HepG2 (cell line): ENCODE measurements around the gene ATP2B3. TPM values are rescaled to one million over a fixed set of nuclear protein-coding genes. Genes with fewer than 3 reads are reported as not detected.

Source experiments
- CBX1 ChIP-seq: IDR thresholded peaks from one replicate; pipeline ENCODE4 v1.6.1; 2016; ENCODE audit warnings: antibody characterized with exemption, low read depth
- HBP1 ChIP-seq: IDR thresholded peaks from 2 replicates; pipeline ENCODE4 v1.6.1; 2016; ENCODE audit warnings: low read depth, control low read depth
- HOXA5 ChIP-seq: sonication (generic); formaldehyde crosslinking; IDR thresholded peaks from 2 replicates; pipeline ENCODE4 v1.4.0; 2020; ENCODE audit warnings: missing genetic modification reagents
- JUND ChIP-seq: sonication (generic); formaldehyde crosslinking; IDR thresholded peaks from 2 replicates; pipeline ENCODE4 v1.8.0; 2022; ENCODE audit warnings: mild to moderate bottlenecking, missing genetic modification reagents
- MYNN ChIP-seq: sonication (generic); formaldehyde crosslinking; IDR thresholded peaks from 2 replicates; pipeline ENCODE4 v1.4.0; 2020; ENCODE audit warnings: mild to moderate bottlenecking, low read depth, missing genetic modification reagents
- NFE2 ChIP-seq: sonication (generic); formaldehyde crosslinking; IDR thresholded peaks from 2 replicates; pipeline ENCODE4 v1.4.0; 2020; ENCODE audit warnings: missing genetic modification reagents
- NR1H2 ChIP-seq: sonication (generic); formaldehyde crosslinking; IDR thresholded peaks from 2 replicates; pipeline ENCODE4 v1.8.1; 2022; ENCODE audit warnings: low read depth, missing genetic modification reagents, borderline replicate concordance
- SAP130 ChIP-seq: IDR thresholded peaks from 2 replicates; pipeline ENCODE4 v1.6.1; 2016; ENCODE audit warnings: low read depth
- ZBTB2 ChIP-seq: sonication (generic); formaldehyde crosslinking; IDR thresholded peaks from 2 replicates; pipeline ENCODE4 v1.8.0; 2022; ENCODE audit warnings: low read depth, missing genetic modification reagents
- ZNF274 ChIP-seq: sonication (generic); formaldehyde crosslinking; IDR thresholded peaks from 2 replicates; pipeline ENCODE4 v1.5.1; 2020; ENCODE audit warnings: mild to moderate bottlenecking, missing genetic modification reagents
- ZNF670 ChIP-seq: sonication (generic); formaldehyde crosslinking; IDR thresholded peaks from 2 replicates; pipeline ENCODE4 v1.8.0; 2022; ENCODE audit warnings: mild to moderate bottlenecking, missing genetic modification reagents, borderline replicate concordance
- ZNF768 ChIP-seq: sonication (generic); formaldehyde crosslinking; IDR thresholded peaks from 2 replicates; pipeline ENCODE4 v1.4.0; 2020; ENCODE audit warnings: missing genetic modification reagents
- ZNF83 ChIP-seq: sonication (generic); formaldehyde crosslinking; IDR thresholded peaks from 2 replicates; pipeline ENCODE4 v1.4.0; 2020; ENCODE audit warnings: missing genetic modification reagents, mild to moderate bottlenecking, borderline replicate concordance
- ZNF850 ChIP-seq: sonication (generic); formaldehyde crosslinking; conservative IDR thresholded peaks from 2 replicates; pipeline ENCODE4 v1.9.0; 2021; ENCODE audit warnings: mild to moderate bottlenecking, missing genetic modification reagents
- ZZZ3 ChIP-seq: sonication (generic); formaldehyde crosslinking; IDR thresholded peaks from 2 replicates; pipeline ENCODE4 v1.4.0; 2020; ENCODE audit warnings: missing genetic modification reagents, mild to moderate bottlenecking, borderline replicate concordance
- polyA plus RNA-seq, 8 experiments: library from polyadenylated mRNA; depleted of rRNA in 3 of 8; stranded (reverse) in 7 of 8; unstranded in 1 of 8; fragments of >200 nt; fragmentation: Illumina TruSeq in 4 of 8; extraction: Trizol in 4 of 8; gene quantifications; 2 replicates each; pipeline versions ENCODE4 v1.2.1 to v1.2.3, GENCODE V29; 2011 to 2016; ENCODE audit warnings: low read depth in 4 of 8, missing spikeins in 1 of 8, mixed read lengths in 1 of 8; ENCODE audit not compliant: insufficient read depth in 1 of 8
- total RNA-seq, 5 experiments: library from RNA; depleted of rRNA; stranded (reverse); fragments of >200 nt; fragmentation: Illumina TruSeq; extraction: Trizol; gene quantifications; 2 replicates each; pipeline ENCODE4 v1.2.3, GENCODE V29; 2016; ENCODE audit warnings: low read depth in 1 of 5
- TF ChIP-seq, protein P1 (sequence below): IDR thresholded peaks from 2 replicates; pipeline ENCODE4 v1.6.1; 2012; ENCODE audit warnings: low read length, improper control_type of control experiment
- TF ChIP-seq, protein P2 (sequence below): IDR thresholded peaks from 2 replicates; pipeline ENCODE4 v1.6.1; 2016; ENCODE audit warnings: missing biosample characterization, missing genetic modification reagents, low read depth
- TF ChIP-seq, protein P3 (sequence below), 2 experiments: sonication (generic) in 1 of 2; formaldehyde crosslinking in 1 of 2; IDR thresholded peaks; 2 replicates each; pipeline versions ENCODE4 v1.5.1 to v1.6.1; 2011 to 2020; ENCODE audit warnings: borderline replicate concordance in 1 of 2, low read depth in 1 of 2, low read length in 1 of 2, mild to moderate bottlenecking in 1 of 2, missing genetic modification reagents in 1 of 2, moderate library complexity in 1 of 2
- TF ChIP-seq, protein P4 (sequence below): sonication (generic); formaldehyde crosslinking; conservative IDR thresholded peaks from 2 replicates; pipeline ENCODE4 v1.4.0; 2020; ENCODE audit warnings: missing genetic modification reagents

Gene ATP2B3
- total and polyA plus RNA-seq, 2 of the 13 experiments (the other 11 are each of a cell fraction or from before 2014, with no cell fraction given), result not detected

GRCh38 chrX:153627675-153628111, 110.3 kb downstream of the ATP2B3 start (continued):
- TF ChIP-seq HBP1 (CRISPR knock-in tag) (no peak), ZNF83 (no peak), MYNN (CRISPR knock-in tag) (no peak), ZNF850 (CRISPR knock-in tag) (no peak), NFE2 (CRISPR knock-in tag) (no peak), ZBTB2 (CRISPR knock-in tag) (no peak), NR1H2 (CRISPR knock-in tag) (no peak), ZNF274 (no peak), HOXA5 (CRISPR knock-in tag) (no peak; the same call in 1 of the 2 replicates), JUND (CRISPR knock-in tag) (no peak), ZNF670 (CRISPR knock-in tag) (0 out of 2 replicates have a peak, but pooled peaks have one; percentile 52), SAP130 (CRISPR knock-in tag) (peak; percentile 47; the same call in 1 of the 2 replicates), ZZZ3 (CRISPR knock-in tag) (no peak), ZNF768 (peak; percentile 51), CBX1 (no peak)
- TF ChIP-seq, protein P1, sequence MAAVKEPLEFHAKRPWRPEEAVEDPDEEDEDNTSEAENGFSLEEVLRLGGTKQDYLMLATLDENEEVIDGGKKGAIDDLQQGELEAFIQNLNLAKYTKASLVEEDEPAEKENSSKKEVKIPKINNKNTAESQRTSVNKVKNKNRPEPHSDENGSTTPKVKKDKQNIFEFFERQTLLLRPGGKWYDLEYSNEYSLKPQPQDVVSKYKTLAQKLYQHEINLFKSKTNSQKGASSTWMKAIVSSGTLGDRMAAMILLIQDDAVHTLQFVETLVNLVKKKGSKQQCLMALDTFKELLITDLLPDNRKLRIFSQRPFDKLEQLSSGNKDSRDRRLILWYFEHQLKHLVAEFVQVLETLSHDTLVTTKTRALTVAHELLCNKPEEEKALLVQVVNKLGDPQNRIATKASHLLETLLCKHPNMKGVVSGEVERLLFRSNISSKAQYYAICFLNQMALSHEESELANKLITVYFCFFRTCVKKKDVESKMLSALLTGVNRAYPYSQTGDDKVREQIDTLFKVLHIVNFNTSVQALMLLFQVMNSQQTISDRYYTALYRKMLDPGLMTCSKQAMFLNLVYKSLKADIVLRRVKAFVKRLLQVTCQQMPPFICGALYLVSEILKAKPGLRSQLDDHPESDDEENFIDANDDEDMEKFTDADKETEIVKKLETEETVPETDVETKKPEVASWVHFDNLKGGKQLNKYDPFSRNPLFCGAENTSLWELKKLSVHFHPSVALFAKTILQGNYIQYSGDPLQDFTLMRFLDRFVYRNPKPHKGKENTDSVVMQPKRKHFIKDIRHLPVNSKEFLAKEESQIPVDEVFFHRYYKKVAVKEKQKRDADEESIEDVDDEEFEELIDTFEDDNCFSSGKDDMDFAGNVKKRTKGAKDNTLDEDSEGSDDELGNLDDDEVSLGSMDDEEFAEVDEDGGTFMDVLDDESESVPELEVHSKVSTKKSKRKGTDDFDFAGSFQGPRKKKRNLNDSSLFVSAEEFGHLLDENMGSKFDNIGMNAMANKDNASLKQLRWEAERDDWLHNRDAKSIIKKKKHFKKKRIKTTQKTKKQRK, result no peak
- TF ChIP-seq, protein P2, sequence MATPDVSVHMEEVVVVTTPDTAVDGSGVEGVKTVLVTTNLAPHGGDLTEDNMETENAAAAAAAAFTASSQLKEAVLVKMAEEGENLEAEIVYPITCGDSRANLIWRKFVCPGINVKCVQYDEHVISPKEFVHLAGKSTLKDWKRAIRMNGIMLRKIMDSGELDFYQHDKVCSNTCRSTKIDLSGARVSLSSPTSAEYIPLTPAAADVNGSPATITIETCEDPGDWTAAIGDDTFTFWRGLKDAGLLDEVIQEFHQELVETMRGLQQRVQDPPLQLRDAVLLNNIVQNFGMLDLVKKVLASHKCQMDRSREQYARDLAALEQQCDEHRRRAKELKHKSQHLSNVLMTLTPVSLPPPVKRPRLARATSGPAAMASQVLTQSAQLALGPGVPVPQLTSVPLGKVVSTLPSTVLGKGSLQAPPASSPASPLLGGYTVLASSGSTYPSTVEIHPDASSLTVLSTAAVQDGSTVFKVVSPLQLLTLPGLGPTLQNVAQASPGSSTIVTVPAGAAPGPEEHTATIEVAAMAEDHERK, result no peak
- TF ChIP-seq, protein P3, sequence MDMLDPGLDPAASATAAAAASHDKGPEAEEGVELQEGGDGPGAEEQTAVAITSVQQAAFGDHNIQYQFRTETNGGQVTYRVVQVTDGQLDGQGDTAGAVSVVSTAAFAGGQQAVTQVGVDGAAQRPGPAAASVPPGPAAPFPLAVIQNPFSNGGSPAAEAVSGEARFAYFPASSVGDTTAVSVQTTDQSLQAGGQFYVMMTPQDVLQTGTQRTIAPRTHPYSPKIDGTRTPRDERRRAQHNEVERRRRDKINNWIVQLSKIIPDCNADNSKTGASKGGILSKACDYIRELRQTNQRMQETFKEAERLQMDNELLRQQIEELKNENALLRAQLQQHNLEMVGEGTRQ (IDR thresholded peaks at IDR 0.05; ENCODE audit: low read depth, low read length), result no peak
- TF ChIP-seq, protein P3 (CRISPR knock-in tag; IDR thresholded peaks at IDR 0.05; ENCODE audit: borderline replicate concordance), result no peak
- TF ChIP-seq, protein P4, sequence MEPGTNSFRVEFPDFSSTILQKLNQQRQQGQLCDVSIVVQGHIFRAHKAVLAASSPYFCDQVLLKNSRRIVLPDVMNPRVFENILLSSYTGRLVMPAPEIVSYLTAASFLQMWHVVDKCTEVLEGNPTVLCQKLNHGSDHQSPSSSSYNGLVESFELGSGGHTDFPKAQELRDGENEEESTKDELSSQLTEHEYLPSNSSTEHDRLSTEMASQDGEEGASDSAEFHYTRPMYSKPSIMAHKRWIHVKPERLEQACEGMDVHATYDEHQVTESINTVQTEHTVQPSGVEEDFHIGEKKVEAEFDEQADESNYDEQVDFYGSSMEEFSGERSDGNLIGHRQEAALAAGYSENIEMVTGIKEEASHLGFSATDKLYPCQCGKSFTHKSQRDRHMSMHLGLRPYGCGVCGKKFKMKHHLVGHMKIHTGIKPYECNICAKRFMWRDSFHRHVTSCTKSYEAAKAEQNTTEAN (CRISPR knock-in tag), result 0 out of 2 replicates have a peak, but pooled peaks have one; percentile 73
